Measurements from ENCODE around the gene GNG11. TPM values are rescaled to one million over a fixed set of nuclear protein-coding genes. Genes with fewer than 3 reads are reported as not detected.

GNG11 gene
- total and polyA plus RNA-seq, 3 donors from 2014 or later: 3.9 to 11.7 (median 4.0) TPM

- H3K9me3 ChIP-seq: no peaks in the 10 kb centered on the region
- no peak for TF ChIP-seq POLR2A (IDR thresholded peaks at IDR 0.05)
- TF ChIP-seq, protein P1, sequence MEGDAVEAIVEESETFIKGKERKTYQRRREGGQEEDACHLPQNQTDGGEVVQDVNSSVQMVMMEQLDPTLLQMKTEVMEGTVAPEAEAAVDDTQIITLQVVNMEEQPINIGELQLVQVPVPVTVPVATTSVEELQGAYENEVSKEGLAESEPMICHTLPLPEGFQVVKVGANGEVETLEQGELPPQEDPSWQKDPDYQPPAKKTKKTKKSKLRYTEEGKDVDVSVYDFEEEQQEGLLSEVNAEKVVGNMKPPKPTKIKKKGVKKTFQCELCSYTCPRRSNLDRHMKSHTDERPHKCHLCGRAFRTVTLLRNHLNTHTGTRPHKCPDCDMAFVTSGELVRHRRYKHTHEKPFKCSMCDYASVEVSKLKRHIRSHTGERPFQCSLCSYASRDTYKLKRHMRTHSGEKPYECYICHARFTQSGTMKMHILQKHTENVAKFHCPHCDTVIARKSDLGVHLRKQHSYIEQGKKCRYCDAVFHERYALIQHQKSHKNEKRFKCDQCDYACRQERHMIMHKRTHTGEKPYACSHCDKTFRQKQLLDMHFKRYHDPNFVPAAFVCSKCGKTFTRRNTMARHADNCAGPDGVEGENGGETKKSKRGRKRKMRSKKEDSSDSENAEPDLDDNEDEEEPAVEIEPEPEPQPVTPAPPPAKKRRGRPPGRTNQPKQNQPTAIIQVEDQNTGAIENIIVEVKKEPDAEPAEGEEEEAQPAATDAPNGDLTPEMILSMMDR (IDR thresholded peaks at IDR 0.05): no peak
- H3K27ac ChIP-seq: no peak overlapping the region
- H3K4me3 ChIP-seq: no peak overlapping the region
- intact Hi-C loops (cut with DNase I; ENCODE audit: low total_unique reads): no loop called here
- DNase-seq: no peak
- H3K36me3 ChIP-seq (ENCODE audit: low read depth, missing control alignments): no peaks in the 10 kb centered on the region
- no peaks in the 10 kb centered on the region for H3K4me1 ChIP-seq
- no peaks in the 10 kb centered on the region for H3K27me3 ChIP-seq
- 53 to 64% methylated on average over 5 of the region's 5 CpGs for WGBS, 2 donors
Measured at GRCh38 chr7:93945756-93946535, 24.4 kb downstream of the GNG11 start.

DNA sequence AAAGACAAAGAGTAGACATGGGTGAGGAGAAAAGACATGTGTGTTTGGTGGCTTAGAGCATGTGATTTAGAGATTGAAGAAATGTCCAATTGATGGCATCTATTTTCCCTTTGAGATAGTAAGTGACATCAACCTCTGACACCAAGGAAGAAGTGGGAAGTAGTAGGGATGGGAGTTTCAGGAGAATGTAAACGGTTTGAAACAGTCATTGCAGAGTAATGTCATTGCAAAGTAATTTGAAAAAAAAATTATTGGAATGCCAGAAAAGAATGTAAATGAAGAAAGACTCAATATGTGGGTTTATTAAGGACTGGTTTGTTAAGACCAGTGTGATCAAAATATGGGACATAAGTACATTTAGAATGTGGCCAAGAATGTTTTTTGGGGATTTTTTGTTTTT, 26.6 kb downstream of the GNG11 start:
- Histone ChIP-seq H3K27me3 (no peaks in the 10 kb centered on the region), H3K4me3 (no peak overlapping the region), H3K27ac (no peak overlapping the region), H3K36me3 (ENCODE audit: low read depth, missing control alignments) (no peaks in the 10 kb centered on the region), H3K9me3 (no peaks in the 10 kb centered on the region), H3K4me1 (no peaks in the 10 kb centered on the region)
- intact Hi-C loops (cut with DNase I; ENCODE audit: low total_unique reads): no loop called here
- WGBS, 2 donors: 63 to 94% methylated on average over 1 of the region's 1 CpG
- TF ChIP-seq, protein P1 (IDR thresholded peaks at IDR 0.05): no peak
- TF ChIP-seq POLR2A (IDR thresholded peaks at IDR 0.05): no peak
- no peak for DNase-seq

GRCh38 chr7:93948873-93949272, 27.3 kb downstream of the GNG11 start:
- Histone ChIP-seq H3K9me3 (no peaks in the 10 kb centered on the region), H3K4me1 (no peaks in the 10 kb centered on the region), H3K27me3 (no peaks in the 10 kb centered on the region), H3K36me3 (ENCODE audit: low read depth, missing control alignments) (no peaks in the 10 kb centered on the region), H3K4me3 (no peak overlapping the region), H3K27ac (no peak overlapping the region)
- DNase-seq: no peak
- no peak for TF ChIP-seq POLR2A (IDR thresholded peaks at IDR 0.05)
- TF ChIP-seq, protein P1 (IDR thresholded peaks at IDR 0.05): no peak
- intact Hi-C loops (cut with DNase I; ENCODE audit: low total_unique reads): no loop called here
- WGBS, 2 donors: 61 to 78% methylated on average over 2 of the region's 2 CpGs

- no peak for DNase-seq
- H3K9me3 ChIP-seq: no peaks in the 10 kb centered on the region
- no peaks in the 10 kb centered on the region for H3K4me1 ChIP-seq
- no peaks in the 10 kb centered on the region for H3K36me3 ChIP-seq (ENCODE audit: low read depth, missing control alignments)
- no peaks in the 10 kb centered on the region for H3K27me3 ChIP-seq
- intact Hi-C loops (cut with DNase I; ENCODE audit: low total_unique reads): no loop called here
- H3K27ac ChIP-seq: no peak overlapping the region
- H3K4me3 ChIP-seq: no peak overlapping the region
- 90 to 94% methylated on average over 1 of the region's 1 CpG for WGBS, 2 donors
- TF ChIP-seq, protein P1 (IDR thresholded peaks at IDR 0.05): no peak
- no peak for TF ChIP-seq POLR2A (IDR thresholded peaks at IDR 0.05)
Measured at GRCh38 chr7:93949423-93949822, 27.9 kb downstream of the GNG11 start.

GRCh38 chr7:93955304-93955703, 33.8 kb downstream of the GNG11 start:
- H3K4me3 ChIP-seq: no peak overlapping the region
- TF ChIP-seq POLR2A (IDR thresholded peaks at IDR 0.05): no peak
- TF ChIP-seq, protein P1 (IDR thresholded peaks at IDR 0.05): no peak
- H3K36me3 ChIP-seq (ENCODE audit: low read depth, missing control alignments): no peaks in the 10 kb centered on the region
- intact Hi-C loops (cut with DNase I; ENCODE audit: low total_unique reads): no loop called here
- no peak for DNase-seq
- H3K27ac ChIP-seq: no peak overlapping the region
- H3K9me3 ChIP-seq: no peaks in the 10 kb centered on the region
- 90 to 91% methylated on average over 2 of the region's 2 CpGs for WGBS, 2 donors
- no peaks in the 10 kb centered on the region for H3K4me1 ChIP-seq
- no peaks in the 10 kb centered on the region for H3K27me3 ChIP-seq

Data from testis (tissue), 3 donors.